HG03139 (cell line): ENCODE results near the gene CTSO.
"Not testable (repeated sequence)": the region's sequence is repeated elsewhere in the genome, so short reads cannot be mapped to it uniquely, and the experiment has no call there.

ENCODE experiments used
- ATAC-seq: cut with Tn5 transposase; IDR thresholded peaks from one replicate; pipeline ENCODE4 v1.9.1; 2021; ENCODE audit not compliant: unreplicated experiment

CTSO gene

GRCh38 chr4:155956461-155956860 is 2.8 kb upstream of the CTSO start:
- ATAC-seq: no peak

GRCh38 chr4:155954939-155955338 is 1.3 kb upstream of the CTSO start:
- no peak for ATAC-seq

DNA sequence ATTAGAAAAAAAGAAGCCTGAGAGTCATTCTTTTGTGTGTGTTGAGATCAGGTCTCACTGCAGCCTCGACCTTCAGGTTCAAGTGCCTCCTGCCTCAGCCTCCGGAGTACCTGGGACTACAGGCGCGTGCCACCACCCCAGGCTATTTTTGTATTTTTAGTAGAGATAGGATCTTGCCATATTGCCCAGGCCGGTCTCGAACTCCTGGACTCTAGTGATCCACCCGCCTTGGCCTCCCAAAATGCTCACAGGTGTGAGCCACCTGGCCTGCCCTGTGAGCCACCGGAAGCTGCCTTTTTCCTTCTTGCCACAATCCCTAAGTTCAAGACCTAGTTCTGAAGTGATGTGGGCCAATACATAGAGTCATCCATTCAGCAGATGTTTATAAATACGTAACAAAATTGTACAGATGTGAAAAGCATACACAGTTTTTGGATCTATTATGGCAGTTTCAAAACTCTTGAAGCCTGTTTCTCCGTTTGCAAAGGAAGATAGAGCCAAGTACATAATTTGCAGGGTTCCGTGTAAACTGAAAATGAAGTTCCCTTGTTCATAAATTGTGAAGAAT is 536 bp upstream of the CTSO start:
- ATAC-seq: no peak

GRCh38 chr4:155952501-155952901 is 1.2 kb downstream of the CTSO start:
- ATAC-seq: no peak

DNA sequence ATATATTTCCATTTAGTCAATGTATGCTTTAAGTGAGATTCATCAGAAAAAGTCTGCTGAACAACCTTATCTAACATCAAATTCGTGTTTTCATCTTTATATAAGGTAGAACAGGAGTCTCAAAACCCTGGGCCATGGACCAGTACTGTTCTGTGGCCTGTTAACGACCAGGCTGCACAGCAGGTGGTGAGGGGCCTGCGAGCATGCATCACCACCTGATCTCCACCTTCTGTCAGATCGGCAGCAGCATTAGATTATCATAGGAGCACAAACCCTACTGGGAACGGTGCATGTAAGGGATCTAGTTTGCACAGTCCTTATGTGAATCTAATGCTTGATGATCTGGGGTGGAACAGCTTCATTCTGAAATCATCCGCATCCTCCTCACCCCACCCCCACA is 3.2 kb downstream of the CTSO start:
- ATAC-seq: no peak

GRCh38 chr4:155948541-155948940 is 5.1 kb downstream of the CTSO start:
- no peak for ATAC-seq

DNA sequence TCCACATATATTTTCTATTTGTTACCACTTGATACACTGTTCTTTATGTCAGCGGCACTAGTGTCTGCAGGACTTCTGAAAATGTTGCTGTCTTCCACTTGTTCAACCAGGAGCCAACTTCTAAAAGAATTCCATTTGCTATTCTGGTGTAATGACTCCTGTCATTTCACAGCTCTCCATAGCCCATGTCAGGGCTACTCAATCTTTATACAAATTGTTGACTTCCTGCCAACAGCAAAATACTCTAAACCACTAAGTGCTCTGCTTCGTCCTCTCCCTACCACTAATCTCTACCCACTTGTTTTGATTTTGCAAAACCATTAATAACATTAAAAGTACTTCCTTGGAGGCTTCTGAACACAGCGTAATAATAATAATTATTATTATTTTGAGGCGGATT is 7.2 kb downstream of the CTSO start:
- ATAC-seq: no peak

DNA sequence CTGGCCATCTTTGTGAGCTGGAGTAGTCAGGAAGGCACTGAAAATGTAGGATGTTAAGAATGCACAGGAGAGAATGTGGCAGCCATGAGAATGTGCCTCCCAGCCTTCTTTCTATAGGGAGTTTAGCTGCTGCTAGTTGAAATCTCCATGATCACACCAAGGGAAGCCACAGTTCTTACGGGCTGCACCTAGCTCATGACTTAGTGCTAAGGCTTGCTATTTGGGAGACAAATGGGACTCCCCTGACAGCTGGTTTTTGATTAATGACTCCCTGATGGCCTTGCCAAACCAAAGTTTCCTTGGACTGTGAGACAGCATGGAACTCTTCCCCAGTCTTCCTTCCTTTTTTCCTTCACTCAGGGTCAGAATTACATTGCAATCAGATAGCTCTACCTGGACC is 9.2 kb downstream of the CTSO start:
- no peak for ATAC-seq

GRCh38 chr4:155943605-155944291 is 9.9 kb downstream of the CTSO start:
- ATAC-seq: no peak

DNA sequence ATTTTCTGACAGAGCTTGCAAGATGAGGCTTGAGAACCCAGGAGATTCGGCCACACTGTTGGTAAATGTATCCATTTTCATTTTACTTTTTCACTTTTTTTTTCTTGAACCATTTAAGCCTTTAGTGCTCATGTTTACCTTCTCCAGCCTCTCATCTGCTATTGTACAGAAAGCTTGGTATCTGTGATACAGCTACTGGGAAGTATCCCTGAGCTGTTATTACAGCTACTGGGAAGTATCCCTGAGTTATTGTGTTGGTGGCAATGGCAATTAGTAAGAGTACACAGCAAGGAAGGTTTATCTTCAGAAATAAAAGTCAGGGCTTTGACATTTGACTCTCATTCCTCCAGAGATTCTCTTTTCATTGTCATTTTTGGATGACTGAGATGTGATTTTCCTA is 11.8 kb downstream of the CTSO start:
- ATAC-seq: no peak

DNA sequence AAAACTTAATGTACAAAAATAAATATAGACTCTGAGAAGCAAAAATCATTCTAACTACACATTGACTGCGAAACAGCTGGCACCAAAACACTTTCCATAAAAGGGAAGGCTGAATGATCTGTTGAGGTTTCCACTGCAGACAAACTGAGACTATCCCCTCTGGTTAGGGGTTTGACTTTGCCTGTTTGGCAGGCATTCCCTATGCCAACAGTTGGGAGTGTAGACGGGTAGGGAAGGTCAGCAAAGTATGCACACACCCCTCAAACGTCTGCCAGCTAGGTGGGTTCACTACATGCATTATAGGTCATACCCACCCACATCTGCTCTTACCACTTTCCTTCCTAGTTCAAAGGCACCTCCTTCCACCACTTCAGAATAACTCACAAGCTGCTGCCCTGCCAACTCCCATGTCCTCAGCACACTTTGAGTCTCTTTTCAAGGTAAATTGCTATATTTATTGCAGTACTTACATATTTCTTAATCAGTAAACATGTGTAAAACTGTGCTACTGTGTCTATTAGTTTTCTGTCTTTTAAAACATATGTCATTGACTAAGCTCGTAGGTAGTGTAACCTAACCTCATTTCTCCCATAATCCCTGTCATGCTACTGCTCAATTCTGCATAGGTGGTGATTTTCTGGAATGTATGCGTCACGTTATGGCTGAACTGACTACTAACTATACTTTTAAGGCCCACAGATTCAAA is 12.4 kb downstream of the CTSO start:
- no peak for ATAC-seq

DNA sequence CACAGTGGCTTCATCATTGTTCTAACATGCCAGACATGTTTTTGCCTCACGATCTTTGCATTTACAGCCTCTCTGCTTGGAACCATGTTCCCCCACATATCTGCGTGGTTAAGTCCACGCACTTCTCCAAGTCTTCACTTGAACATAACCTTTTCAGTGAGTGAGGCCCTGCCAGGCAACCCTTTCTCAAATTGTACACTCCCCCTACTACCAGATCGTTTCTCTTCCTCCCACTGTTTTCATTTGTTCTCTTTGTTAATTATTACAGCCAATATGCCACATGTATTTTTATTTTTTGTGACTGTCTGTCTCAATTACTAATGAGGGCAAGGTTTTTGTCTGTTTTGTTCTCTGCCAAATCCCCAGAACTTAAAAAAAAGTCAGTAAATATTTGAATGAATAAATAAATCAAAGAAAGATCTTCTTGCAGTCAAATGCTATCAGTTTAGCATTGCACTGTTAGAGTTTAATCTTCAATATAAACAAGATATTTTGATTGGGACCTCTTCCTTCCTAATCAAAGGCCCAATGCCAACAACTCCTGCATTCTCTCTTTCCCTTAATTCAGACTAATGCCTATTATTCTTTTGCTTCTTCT is 18.2 kb downstream of the CTSO start:
- no peak for ATAC-seq

GRCh38 chr4:155934634-155935033 is 19.0 kb downstream of the CTSO start:
- ATAC-seq: not testable (repeated sequence)

DNA sequence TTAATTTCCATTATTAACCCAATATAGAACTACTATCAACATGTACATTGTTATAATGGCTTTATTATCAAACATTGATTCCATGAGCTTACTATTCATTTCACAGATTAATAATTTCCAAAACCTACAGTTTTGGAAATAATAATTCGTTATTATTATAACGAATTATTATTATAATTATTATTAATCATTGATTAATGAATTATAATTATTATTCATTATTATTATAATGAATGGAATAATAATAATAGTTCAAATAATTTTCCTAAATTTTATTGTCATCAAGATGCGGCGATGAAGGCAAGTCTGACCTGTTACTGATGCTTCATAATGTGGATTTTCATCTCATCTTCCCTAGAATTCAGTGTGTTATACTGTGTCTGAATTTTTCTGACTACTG is 22.0 kb downstream of the CTSO start:
- ATAC-seq: no peak

DNA sequence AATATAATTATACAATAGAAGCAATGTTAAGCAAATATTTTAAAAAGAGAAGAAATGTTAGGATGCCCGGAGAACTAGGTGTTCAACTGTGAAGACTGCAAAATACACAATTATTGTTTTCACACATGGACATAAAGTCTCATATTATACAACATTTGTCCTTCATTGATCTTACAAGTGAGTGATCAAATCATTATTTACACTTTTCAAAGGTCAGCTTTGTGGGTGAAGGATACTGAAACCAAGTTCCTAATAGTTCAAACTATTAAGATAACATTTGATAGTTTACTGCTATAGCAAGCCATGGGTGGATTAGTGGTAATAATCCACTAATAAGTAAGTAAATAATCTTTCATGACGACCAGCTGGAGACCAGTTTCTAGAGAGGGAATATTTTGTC is 23.3 kb downstream of the CTSO start:
- ATAC-seq: no peak

DNA sequence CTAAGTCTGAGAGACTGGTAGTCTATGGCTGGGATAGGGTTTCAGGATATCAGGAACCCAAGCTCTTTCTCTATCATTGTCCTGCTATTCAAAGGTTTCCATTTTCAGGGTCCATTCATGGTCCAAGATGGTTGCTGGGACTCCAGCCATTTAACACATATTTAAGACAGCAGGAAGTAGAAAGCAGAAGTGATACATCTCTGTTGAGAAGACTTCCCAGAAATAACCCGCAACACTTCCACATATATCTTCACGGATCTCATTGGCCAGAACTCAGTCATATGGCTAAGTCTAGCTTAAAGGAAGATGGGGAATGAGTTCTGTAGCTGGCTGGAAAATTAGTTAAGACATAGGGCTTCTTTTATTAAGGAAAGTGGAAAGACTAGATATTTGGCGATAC is 23.8 kb downstream of the CTSO start:
- ATAC-seq: peak; percentile 71

GRCh38 chr4:155924637-155925036 is 29.0 kb downstream of the CTSO start:
- ATAC-seq: no peak

- no peak for ATAC-seq
Measured at GRCh38 chr4:155921597-155921996, 32.1 kb downstream of the CTSO start.

DNA sequence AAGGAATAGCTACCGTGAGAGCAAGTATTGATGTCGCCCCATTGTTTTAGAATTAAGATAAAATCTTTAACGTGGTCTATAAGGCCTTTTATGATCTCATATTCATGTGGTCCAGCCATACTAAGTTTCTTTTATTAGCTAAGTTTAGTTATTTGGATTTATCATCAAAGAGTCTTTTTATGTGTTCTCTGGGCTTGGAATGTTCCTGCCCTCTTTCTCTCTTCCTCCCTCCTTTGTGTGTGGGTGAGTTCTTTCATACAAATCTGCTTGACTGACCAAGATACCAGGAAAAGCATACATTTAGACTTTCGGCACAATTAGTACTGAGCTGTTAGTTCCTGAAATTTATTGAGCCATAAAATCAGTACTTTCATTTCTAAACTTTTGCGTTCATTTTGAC is 38.9 kb downstream of the CTSO start:
- no peak for ATAC-seq

DNA sequence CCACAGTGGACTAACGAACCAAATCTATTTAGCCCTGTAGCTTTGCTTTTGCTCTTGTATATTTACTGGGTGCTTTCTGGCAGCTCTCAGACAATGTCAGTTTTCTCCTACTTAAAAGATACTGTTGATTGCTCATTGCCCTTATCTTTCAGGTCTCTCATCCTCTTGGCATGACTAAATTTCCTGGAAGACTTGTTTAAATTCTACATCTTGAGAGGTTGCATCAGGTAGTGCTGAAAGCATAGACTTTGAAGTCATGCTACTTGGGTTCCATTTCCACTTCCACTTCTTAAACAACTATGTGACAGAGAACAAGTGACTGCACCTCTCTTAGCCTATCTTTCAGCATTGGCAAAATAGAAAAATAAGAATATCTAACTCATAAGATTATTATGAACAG is 41.8 kb downstream of the CTSO start:
- no peak for ATAC-seq

GRCh38 chr4:155909615-155910226 is 43.9 kb downstream of the CTSO start:
- no peak for ATAC-seq
